Neuron (in vitro differentiated cells): Measurements from ENCODE around the gene LPP.

Experiments used
- H2AFZ ChIP-seq: one replicate; pipeline ENCODE4 v1.6.1; 2013; ENCODE audit warnings: low read depth, mild to moderate bottlenecking, inconsistent platforms, low read length, moderate library complexity
- H3K27me3 ChIP-seq: one replicate; pipeline ENCODE4 v1.6.1; 2013; ENCODE audit warnings: low read length; ENCODE audit not compliant: insufficient read depth
- H3K36me3 ChIP-seq: one replicate; pipeline ENCODE4 v1.6.1; 2013; ENCODE audit warnings: low read length; ENCODE audit not compliant: insufficient read depth
- H3K4me1 ChIP-seq: one replicate; pipeline ENCODE4 v1.6.1; 2013; ENCODE audit warnings: low read length; ENCODE audit not compliant: insufficient read depth
- H3K4me3 ChIP-seq: 2 replicates; pipeline ENCODE4 v1.5.1; 2013; ENCODE audit warnings: mild to moderate bottlenecking, low read length, moderate library complexity
- H3K9me3 ChIP-seq: one replicate; pipeline ENCODE4 v1.6.1; 2013; ENCODE audit warnings: low read length

The LPP gene

GRCh38 chr3:188818282-188818681 is 664.3 kb downstream of the LPP start:
- Histone ChIP-seq H2AFZ (no peak overlapping the region), H3K4me1 (peaks cover 2% of the 10 kb centered on the region), H3K9me3 (no peaks in the 10 kb centered on the region), H3K4me3 (no peak overlapping the region), H3K27me3 (no peaks in the 10 kb centered on the region), H3K36me3 (no peaks in the 10 kb centered on the region)

- Histone ChIP-seq H3K36me3 (no peaks in the 10 kb centered on the region), H3K4me3 (no peak overlapping the region), H3K9me3 (no peaks in the 10 kb centered on the region), H3K4me1 (peaks cover 2% of the 10 kb centered on the region), H3K27me3 (no peaks in the 10 kb centered on the region), H2AFZ (no peak overlapping the region)
Observed at GRCh38 chr3:188819939-188820338, 666.0 kb downstream of the LPP start.

GRCh38 chr3:188822004-188822403 is 668.0 kb downstream of the LPP start:
- Histone ChIP-seq H2AFZ (no peak overlapping the region), H3K4me1 (no peaks in the 10 kb centered on the region), H3K36me3 (no peaks in the 10 kb centered on the region), H3K4me3 (no peak overlapping the region), H3K9me3 (no peaks in the 10 kb centered on the region), H3K27me3 (no peaks in the 10 kb centered on the region)

- Histone ChIP-seq H3K4me3 (no peak overlapping the region), H3K4me1 (no peaks in the 10 kb centered on the region), H3K9me3 (no peaks in the 10 kb centered on the region), H3K27me3 (no peaks in the 10 kb centered on the region), H2AFZ (no peak overlapping the region), H3K36me3 (no peaks in the 10 kb centered on the region)
Observed at GRCh38 chr3:188822411-188822810, 668.5 kb downstream of the LPP start.

GRCh38 chr3:188824566-188824965 is 670.6 kb downstream of the LPP start:
- Histone ChIP-seq H2AFZ (no peak overlapping the region), H3K27me3 (no peaks in the 10 kb centered on the region), H3K36me3 (no peaks in the 10 kb centered on the region), H3K4me3 (no peak overlapping the region), H3K9me3 (no peaks in the 10 kb centered on the region), H3K4me1 (no peaks in the 10 kb centered on the region)

- H3K4me1 ChIP-seq = no peaks in the 10 kb centered on the region
- no peaks in the 10 kb centered on the region for H3K36me3 ChIP-seq
- H3K4me3 ChIP-seq = no peak overlapping the region
- no peaks in the 10 kb centered on the region for H3K27me3 ChIP-seq
- no peaks in the 10 kb centered on the region for H3K9me3 ChIP-seq
- H2AFZ ChIP-seq = no peak overlapping the region
Observed at GRCh38 chr3:188825901-188826300, 671.9 kb downstream of the LPP start.

- Histone ChIP-seq H3K4me1 (no peaks in the 10 kb centered on the region), H3K27me3 (no peaks in the 10 kb centered on the region), H3K36me3 (no peaks in the 10 kb centered on the region), H3K4me3 (no peak overlapping the region), H2AFZ (no peak overlapping the region), H3K9me3 (no peaks in the 10 kb centered on the region)
Observed at GRCh38 chr3:188826574-188826973, 672.6 kb downstream of the LPP start.

GRCh38 chr3:188827103-188827502 is 673.1 kb downstream of the LPP start:
- H3K4me3 ChIP-seq = no peak overlapping the region
- H3K4me1 ChIP-seq = no peaks in the 10 kb centered on the region
- no peaks in the 10 kb centered on the region for H3K27me3 ChIP-seq
- H3K9me3 ChIP-seq = no peaks in the 10 kb centered on the region
- no peak overlapping the region for H2AFZ ChIP-seq
- no peaks in the 10 kb centered on the region for H3K36me3 ChIP-seq

GRCh38 chr3:188827576-188827975 is 673.6 kb downstream of the LPP start:
- Histone ChIP-seq H3K4me1 (no peaks in the 10 kb centered on the region), H3K27me3 (no peaks in the 10 kb centered on the region), H2AFZ (no peak overlapping the region), H3K36me3 (no peaks in the 10 kb centered on the region), H3K4me3 (no peak overlapping the region), H3K9me3 (no peaks in the 10 kb centered on the region)

GRCh38 chr3:188829130-188829529 is 675.2 kb downstream of the LPP start:
- Histone ChIP-seq H2AFZ (no peak overlapping the region), H3K9me3 (no peaks in the 10 kb centered on the region), H3K27me3 (no peaks in the 10 kb centered on the region), H3K4me3 (no peak overlapping the region), H3K36me3 (no peaks in the 10 kb centered on the region), H3K4me1 (peaks cover 9% of the 10 kb centered on the region)

GRCh38 chr3:188829576-188829975 is 675.6 kb downstream of the LPP start:
- no peaks in the 10 kb centered on the region for H3K27me3 ChIP-seq
- no peaks in the 10 kb centered on the region for H3K9me3 ChIP-seq
- H3K4me3 ChIP-seq = no peak overlapping the region
- peaks cover 9% of the 10 kb centered on the region for H3K4me1 ChIP-seq
- H3K36me3 ChIP-seq = no peaks in the 10 kb centered on the region
- no peak overlapping the region for H2AFZ ChIP-seq

GRCh38 chr3:188830893-188831292 is 676.9 kb downstream of the LPP start:
- Histone ChIP-seq H3K36me3 (no peaks in the 10 kb centered on the region), H3K4me3 (no peak overlapping the region), H3K9me3 (no peaks in the 10 kb centered on the region), H2AFZ (no peak overlapping the region), H3K27me3 (no peaks in the 10 kb centered on the region), H3K4me1 (peaks cover 12% of the 10 kb centered on the region)

- Histone ChIP-seq H2AFZ (no peak overlapping the region), H3K4me1 (peaks cover 23% of the 10 kb centered on the region), H3K4me3 (no peak overlapping the region), H3K36me3 (no peaks in the 10 kb centered on the region), H3K27me3 (no peaks in the 10 kb centered on the region), H3K9me3 (no peaks in the 10 kb centered on the region)
Observed at GRCh38 chr3:188832146-188832545, 678.2 kb downstream of the LPP start.

- H3K4me1 ChIP-seq = peaks cover 23% of the 10 kb centered on the region
- H3K36me3 ChIP-seq = no peaks in the 10 kb centered on the region
- H2AFZ ChIP-seq = no peak overlapping the region
- H3K4me3 ChIP-seq = no peak overlapping the region
- H3K9me3 ChIP-seq = no peaks in the 10 kb centered on the region
- no peaks in the 10 kb centered on the region for H3K27me3 ChIP-seq
Observed at GRCh38 chr3:188832961-188833721, 679.2 kb downstream of the LPP start.
